Gastroesophageal sphincter (tissue), 3 donors: ENCODE measurements around the gene LCE4A.

Experiments
- POLR2A ChIP-seq, 2 donors: fragments of 450-650 bp; IDR thresholded peaks; one replicate each; pipeline ENCODE4 v1.6.1; 2017; ENCODE audit warnings: antibody characterized with exemption in 2 of 2, mild to moderate bottlenecking in 2 of 2, moderate library complexity in 1 of 2
- POLR2AphosphoS5 ChIP-seq: sonication (generic); formaldehyde crosslinking; IDR thresholded peaks from one replicate; pipeline ENCODE4 v1.6.1; 2017; ENCODE audit warnings: antibody characterized with exemption
- TF ChIP-seq, protein P1 (sequence below), 4 experiments: fragments of 200-600 bp in 2 of 4; fragments of 450-650 bp in 2 of 4; sonication (generic) in 1 of 4; IDR thresholded peaks; one replicate each; pipeline ENCODE4 v1.5.1; 2017 to 2019; ENCODE audit warnings: antibody characterized with exemption in 4 of 4, mild to moderate bottlenecking in 2 of 4, moderate library complexity in 2 of 4

DNA sequence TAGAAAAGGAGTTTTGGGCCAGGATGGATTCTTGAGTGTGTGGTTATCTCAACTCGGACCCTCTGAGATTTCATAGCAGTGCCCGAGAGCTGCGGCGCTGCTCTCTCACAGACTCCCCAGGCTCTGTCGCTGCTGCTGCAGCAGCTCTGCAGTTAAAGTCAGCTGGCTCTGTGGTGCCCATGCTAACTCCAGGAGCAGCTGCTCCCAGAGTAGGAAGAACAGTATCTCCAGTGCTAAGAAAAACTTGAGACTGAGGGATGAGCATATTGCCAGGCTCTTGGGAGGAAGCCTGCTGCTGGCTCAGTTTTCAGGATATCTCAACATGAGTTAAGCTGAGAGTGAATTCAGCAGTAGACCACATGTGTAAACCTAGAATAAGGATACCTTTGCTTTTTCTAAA, 40.3 kb upstream of the LCE4A start:
- TF ChIP-seq, protein P1, sequence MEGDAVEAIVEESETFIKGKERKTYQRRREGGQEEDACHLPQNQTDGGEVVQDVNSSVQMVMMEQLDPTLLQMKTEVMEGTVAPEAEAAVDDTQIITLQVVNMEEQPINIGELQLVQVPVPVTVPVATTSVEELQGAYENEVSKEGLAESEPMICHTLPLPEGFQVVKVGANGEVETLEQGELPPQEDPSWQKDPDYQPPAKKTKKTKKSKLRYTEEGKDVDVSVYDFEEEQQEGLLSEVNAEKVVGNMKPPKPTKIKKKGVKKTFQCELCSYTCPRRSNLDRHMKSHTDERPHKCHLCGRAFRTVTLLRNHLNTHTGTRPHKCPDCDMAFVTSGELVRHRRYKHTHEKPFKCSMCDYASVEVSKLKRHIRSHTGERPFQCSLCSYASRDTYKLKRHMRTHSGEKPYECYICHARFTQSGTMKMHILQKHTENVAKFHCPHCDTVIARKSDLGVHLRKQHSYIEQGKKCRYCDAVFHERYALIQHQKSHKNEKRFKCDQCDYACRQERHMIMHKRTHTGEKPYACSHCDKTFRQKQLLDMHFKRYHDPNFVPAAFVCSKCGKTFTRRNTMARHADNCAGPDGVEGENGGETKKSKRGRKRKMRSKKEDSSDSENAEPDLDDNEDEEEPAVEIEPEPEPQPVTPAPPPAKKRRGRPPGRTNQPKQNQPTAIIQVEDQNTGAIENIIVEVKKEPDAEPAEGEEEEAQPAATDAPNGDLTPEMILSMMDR (IDR thresholded peaks at IDR 0.05): no peak
- TF ChIP-seq POLR2AphosphoS5 (no peak), POLR2A (IDR thresholded peaks at IDR 0.05) (no peak)
